ENCODE measurements around the gene BDKRB1. TPM values are rescaled to one million over a fixed set of nuclear protein-coding genes. Genes with fewer than 3 reads are reported as not detected.

The BDKRB1 gene
- total and polyA plus RNA-seq, 10 of the 15 experiments (the other 5 are each of a cell fraction or from before 2014, with no cell fraction given), result 0.21 TPM; not detected in 9

GRCh38 chr14:96227428-96227827 lies 28.6 kb upstream of the BDKRB1 start:
- RAD21 ChIA-PET (ENCODE audit: unreplicated experiment), result no interaction called here
- CTCF ChIA-PET, result no interaction called here
- no peak overlapping the region for H3K4me2 ChIP-seq (ENCODE audit: control insufficient read depth, insufficient read depth)
- in situ Hi-C loops (cut with MboI), result no loop called here
- TF ChIP-seq EP300 (IDR thresholded peaks at IDR 0.05; ENCODE audit: borderline replicate concordance in 1 of 2, control insufficient read depth in 1 of 2, low read depth in 2 of 2, low read length in 2 of 2) (no peak), TCF12 (IDR thresholded peaks at IDR 0.05; ENCODE audit: low read depth, low read length) (no peak), IRF5 (IDR thresholded peaks at IDR 0.05; ENCODE audit: borderline replicate concordance) (no peak), FOXM1 (IDR thresholded peaks at IDR 0.05; ENCODE audit: low read depth, low read length) (no peak), POLR2AphosphoS2 (IDR thresholded peaks at IDR 0.05; ENCODE audit: low read depth, low read length) (no peak), E4F1 (IDR thresholded peaks at IDR 0.05; ENCODE audit: borderline replicate concordance, partially characterized antibody) (no peak), RAD51 (IDR thresholded peaks at IDR 0.05) (no peak), ZNF24 (IDR thresholded peaks at IDR 0.05) (no peak), HDGF (IDR thresholded peaks at IDR 0.05) (no peak), SUPT20H (IDR thresholded peaks at IDR 0.05; ENCODE audit: borderline replicate concordance, control insufficient read depth, low read depth, low read length) (no peak), SPI1 (IDR thresholded peaks at IDR 0.05; ENCODE audit: borderline replicate concordance, insufficient read depth, low read depth, low read length) (no peak), EGR1 (IDR thresholded peaks at IDR 0.05; ENCODE audit: borderline replicate concordance in 1 of 2, low read depth in 2 of 2, low read length in 2 of 2) (no peak), HDAC6 (IDR thresholded peaks at IDR 0.05; ENCODE audit: unreplicated experiment) (no peak), ETV6 (conservative IDR thresholded peaks at IDR 0.05 in 1 of 2, IDR thresholded peaks at IDR 0.05 in 1 of 2; ENCODE audit: borderline replicate concordance in 1 of 2, low read depth in 1 of 2) (no peak), NFIC (IDR thresholded peaks at IDR 0.05; ENCODE audit: low read depth, low read length) (no peak), PAX8 (IDR thresholded peaks at IDR 0.05) (no peak), FOS (IDR thresholded peaks at IDR 0.05; ENCODE audit: borderline replicate concordance, extremely low read depth, insufficient read length) (no peak)
- TF ChIP-seq, protein P1, sequence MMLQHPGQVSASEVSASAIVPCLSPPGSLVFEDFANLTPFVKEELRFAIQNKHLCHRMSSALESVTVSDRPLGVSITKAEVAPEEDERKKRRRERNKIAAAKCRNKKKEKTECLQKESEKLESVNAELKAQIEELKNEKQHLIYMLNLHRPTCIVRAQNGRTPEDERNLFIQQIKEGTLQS (IDR thresholded peaks at IDR 0.05; ENCODE audit: borderline replicate concordance, extremely low read depth, low read depth, low read length), result no peak
- no peaks in the 10 kb centered on the region for H4K20me1 ChIP-seq (ENCODE audit: control insufficient read depth, insufficient read depth)
- H3K27ac ChIP-seq (ENCODE audit: control insufficient read depth, insufficient read depth), result no peak overlapping the region
- no peaks in the 10 kb centered on the region; a peak in 1 of 4 replicates for H3K27me3 ChIP-seq (replicated peaks in 1 of 2; ENCODE audit: control insufficient read depth in 2 of 2, insufficient read depth in 2 of 2, low read length in 1 of 2)
- no peaks in the 10 kb centered on the region for H3K79me2 ChIP-seq (ENCODE audit: control insufficient read depth, insufficient read depth, low read length)
- no peaks in the 10 kb centered on the region for H3K4me1 ChIP-seq (ENCODE audit: control insufficient read depth, insufficient read depth, low read length)
- no peak for ATAC-seq
- H3K9me3 ChIP-seq (replicated peaks; ENCODE audit: control insufficient read depth, insufficient read depth, low read length), result no peaks in the 10 kb centered on the region; the same call in 2 of the 3 replicates
- SMC1A ChIA-PET (ENCODE audit: uncharacterized antibody, unreplicated experiment), result no interaction called here
- no peak for DNase-seq (ENCODE audit: low read depth, low spot score)
- POLR2A ChIA-PET, result no interaction called here
- BruUV-seq (replicated peaks), result no TSS peak
- no peak for FAIRE-seq
- 35% methylated on average over 7 of the region's 7 CpGs for WGBS (ENCODE audit: insufficient coverage, insufficient replicate concordance, low lambda C conversion rate, missing lambda C conversion rate)
- H3K9ac ChIP-seq (ENCODE audit: control insufficient read depth, insufficient read depth, low read length), result no peak overlapping the region
- intact Hi-C loops (cut with micrococcal nuclease; ENCODE audit: unreplicated experiment), result no loop called here
- H3K4me3 ChIP-seq, result no peak overlapping the region
- no peak overlapping the region for H2AFZ ChIP-seq (ENCODE audit: control insufficient read depth, low read depth, low read length)
- no peaks in the 10 kb centered on the region for H3K36me3 ChIP-seq (ENCODE audit: control insufficient read depth in 2 of 2, insufficient read depth in 2 of 2, low read length in 1 of 2)
